Mucosa of descending colon (tissue), 3 donors: Measurements from ENCODE around the gene WDR13. TPM values are rescaled to one million over a fixed set of nuclear protein-coding genes. Genes with fewer than 3 reads are reported as not detected.
"Not testable (repeated sequence)": the region's sequence is repeated elsewhere in the genome, so short reads cannot be mapped to it uniquely, and the experiment has no call there.

Experiments
- ATAC-seq: fragments of 200-7000 bp; cut with Tn5 transposase; one replicate; pipeline ENCODE4 v1.9.1; 2020; ENCODE audit warnings: mild to moderate bottlenecking, moderate library complexity
- DNase-seq, 3 donors: peaks; one replicate each; pipeline ENCODE4 v3.0.0-alpha.2; 2020
- H3K36me3 ChIP-seq: fragments of 200-600 bp; one replicate; pipeline ENCODE4 v1.8.0; 2021; ENCODE audit warnings: low read depth, mild to moderate bottlenecking
- H3K4me1 ChIP-seq: fragments of 200-600 bp; one replicate; pipeline ENCODE4 v1.8.0; 2021; ENCODE audit warnings: low read depth, mild to moderate bottlenecking
- H3K4me3 ChIP-seq: fragments of 200-600 bp; one replicate; pipeline ENCODE4 v1.8.0; 2021; ENCODE audit warnings: mild to moderate bottlenecking
- H3K9me3 ChIP-seq: fragments of 200-600 bp; one replicate; pipeline ENCODE4 v1.8.0; 2021; ENCODE audit warnings: mild to moderate bottlenecking
- CTCF ChIP-seq: fragments of 200-600 bp; IDR thresholded peaks from one replicate; pipeline ENCODE4 v1.8.0; 2022; ENCODE audit warnings: antibody characterized with exemption, mild to moderate bottlenecking
- intact Hi-C, 2 donors: fragments of 100-400 bp; cut with DNase I in 1 of 2; cut with micrococcal nuclease in 1 of 2; formaldehyde crosslinking; loops; one replicate each; pipeline versions ENCODE4 v1.11.0 to v1.11.1; 2022; cut with DNase I, micrococcal nuclease
- long read RNA-seq, 2 donors: library from polyadenylated mRNA; unstranded; transcript quantifications; one replicate each; pipeline ENCODE4 v2.0.0, GENCODE V29; 2019 to 2021
- total RNA-seq, 3 donors: library from RNA; stranded (reverse); fragmentation: NEBNext Ultra II Directional in 2 of 3; extraction: Animal tissue kit (Norgen Biotek cat#: 25700) in 2 of 3; gene quantifications; one replicate each; pipeline versions ENCODE4 v1.2.1 to v1.2.4, GENCODE V29; 2021 to 2023
- donor health status: DM: no; HTN: no; CAD: no; lungs with moderate emphysema.
- donor health status: DM: no; HTN: no; CAD: no.
- donor health status: DM: no; HTN: yes; CAD: no.

The WDR13 gene
- 100 to 1,000 TPM; 124 to 139 (median 128) TPM for total RNA-seq
- long read RNA-seq, donor 1, full-length matches to known transcripts = 115 of 173 reads
- long read RNA-seq, donor 1, partial matches to known transcripts = 27 of 173 reads
- long read RNA-seq, donor 1, other reads (novel, unspliced or antisense) = 31 of 173 reads
- long read RNA-seq, donor 2, full-length matches to known transcripts = 73 of 94 reads
- long read RNA-seq, donor 2, partial matches to known transcripts = 7 of 94 reads
- long read RNA-seq, donor 2, other reads (novel, unspliced or antisense) = 14 of 94 reads

- H3K9me3 ChIP-seq = no peaks in the 10 kb centered on the region
- ATAC-seq (peak; percentile 92), DNase-seq (peak; percentile 93 to 96 (median 95))
- no peaks in the 10 kb centered on the region for H3K4me1 ChIP-seq
- peak within 1 kb of the TSS; percentile 30 for H3K4me3 ChIP-seq
- no peaks in the 10 kb centered on the region for H3K36me3 ChIP-seq
- no peak for TF ChIP-seq CTCF
- intact Hi-C loops = no loop called here
Measured at GRCh38 chrX:48597353-48598264, at the start of gene WDR13. WDR13 (plus strand) TSS chrX:48597492; CDS start chrX:48597997, 505 bp downstream.

GRCh38 chrX:48548871-48549270 lies 48.4 kb upstream of the WDR13 start:
- no peak for TF ChIP-seq CTCF
- H3K36me3 ChIP-seq = no peaks in the 10 kb centered on the region

GRCh38 chrX:48555731-48556325 lies 41.5 kb upstream of the WDR13 start:
- H3K9me3 ChIP-seq, intact Hi-C loops, ATAC-seq, H3K36me3 ChIP-seq, H3K4me3 ChIP-seq, H3K4me1 ChIP-seq, DNase-seq: not testable (repeated sequence)

More at GRCh38 chrX:48548871-48549270, 48.4 kb upstream of the WDR13 start:
- no peak for DNase-seq
- intact Hi-C loops = no loop called here
- Histone ChIP-seq H3K4me1 (no peaks in the 10 kb centered on the region), H3K9me3 (no peaks in the 10 kb centered on the region), H3K4me3 (no peak overlapping the region)
- ATAC-seq = no peak

- Histone ChIP-seq H3K4me1 (no peaks in the 10 kb centered on the region), H3K9me3 (no peaks in the 10 kb centered on the region), H3K36me3 (no peaks in the 10 kb centered on the region), H3K4me3 (no peak overlapping the region)
- TF ChIP-seq CTCF = no peak
- intact Hi-C loops = no loop called here
- no peak for DNase-seq
- no peak for ATAC-seq
Measured at GRCh38 chrX:48558271-48558670, 39.0 kb upstream of the WDR13 start.

GRCh38 chrX:48559636-48560035 lies 37.7 kb upstream of the WDR13 start:
- intact Hi-C loops = no loop called here

More at GRCh38 chrX:48559636-48560035, 37.7 kb upstream of the WDR13 start:
- TF ChIP-seq CTCF = no peak
- H3K36me3 ChIP-seq = no peaks in the 10 kb centered on the region
- no peaks in the 10 kb centered on the region for H3K9me3 ChIP-seq
- ATAC-seq (no peak), DNase-seq (no peak)
- H3K4me3 ChIP-seq = no peak overlapping the region
- H3K4me1 ChIP-seq = no peaks in the 10 kb centered on the region
